Type B pancreatic cell (in vitro differentiated cells): Measurements from ENCODE around the gene MRPL44. TPM values are rescaled to one million over a fixed set of nuclear protein-coding genes. Genes with fewer than 3 reads are reported as not detected.
A peak's percentile ranks its signal among the peaks of the same experiment; 100 is the strongest.
"Not testable (repeated sequence)": the region's sequence is repeated elsewhere in the genome, so short reads cannot be mapped to it uniquely, and the experiment has no call there.

Source experiments
- DNase-seq: peaks from one replicate; pipeline ENCODE4 v3.0.0; 2021; ENCODE audit warnings: mixed read lengths; ENCODE audit not compliant: unreplicated experiment; ENCODE audit errors: extremely low spot score
- H3K27ac Mint-ChIP-seq: 2 replicates; pipeline ENCODE4 v1.8.0; 2021; ENCODE audit warnings: mild to moderate bottlenecking, mixed read lengths
- H3K27me3 Mint-ChIP-seq: 2 replicates; pipeline ENCODE4 v1.8.0; 2021; ENCODE audit warnings: mixed read lengths
- H3K36me3 Mint-ChIP-seq: 2 replicates; pipeline ENCODE4 v1.8.0; 2021; ENCODE audit warnings: mixed read lengths
- H3K4me1 Mint-ChIP-seq: one replicate; pipeline ENCODE4 v1.8.0; 2021; ENCODE audit warnings: mixed read lengths; ENCODE audit not compliant: unreplicated experiment
- H3K4me3 Mint-ChIP-seq: 2 replicates; pipeline ENCODE4 v1.8.0; 2021; ENCODE audit warnings: mild to moderate bottlenecking, mixed read lengths
- H3K9me3 Mint-ChIP-seq: 2 replicates; pipeline ENCODE4 v1.8.0; 2021; ENCODE audit warnings: mixed read lengths
- CTCF ChIP-seq: fragments of 200-600 bp; sonication (generic); conservative IDR thresholded peaks from 2 replicates; pipeline ENCODE4 v1.5.0; 2021; ENCODE audit warnings: antibody characterized with exemption, mild to moderate bottlenecking
- total RNA-seq: library from RNA; stranded (reverse); gene quantifications from 2 replicates; pipeline ENCODE4 v1.2.1, GENCODE V29; 2021; ENCODE audit warnings: low replicate concordance

Gene MRPL44
- total RNA-seq, 1 donor from 2014 or later = 29.2 TPM

GRCh38 chr2:223932816-223933800, 24.2 kb upstream of the MRPL44 start:
- H3K27me3 Mint-ChIP-seq = no peaks in the 10 kb centered on the region
- no peak overlapping the region for H3K27ac Mint-ChIP-seq
- no peaks in the 10 kb centered on the region for H3K9me3 Mint-ChIP-seq
- no peak for TF ChIP-seq CTCF
- H3K36me3 Mint-ChIP-seq = no peaks in the 10 kb centered on the region
- DNase-seq = no peak
- no peak overlapping the region for H3K4me3 Mint-ChIP-seq
- peaks cover 36% of the 10 kb centered on the region for H3K4me1 Mint-ChIP-seq

- no peak for TF ChIP-seq CTCF
- H3K4me1 Mint-ChIP-seq = peaks cover 32% of the 10 kb centered on the region
- H3K27ac Mint-ChIP-seq = no peak overlapping the region
- DNase-seq = no peak
- no peaks in the 10 kb centered on the region for H3K27me3 Mint-ChIP-seq
- no peaks in the 10 kb centered on the region for H3K36me3 Mint-ChIP-seq
- no peaks in the 10 kb centered on the region for H3K9me3 Mint-ChIP-seq
- no peak overlapping the region for H3K4me3 Mint-ChIP-seq
Measured at GRCh38 chr2:223934870-223935269, 22.4 kb upstream of the MRPL44 start.

GRCh38 chr2:223935459-223936125, 21.7 kb upstream of the MRPL44 start:
- TF ChIP-seq CTCF = no peak
- Mint-ChIP-seq H3K27me3 (no peaks in the 10 kb centered on the region), H3K4me3 (no peak overlapping the region), H3K4me1 (peaks cover 30% of the 10 kb centered on the region), H3K9me3 (no peaks in the 10 kb centered on the region), H3K27ac (peak overlapping the region; percentile 7), H3K36me3 (no peaks in the 10 kb centered on the region)
- no peak for DNase-seq

- Mint-ChIP-seq H3K4me3 (no peak overlapping the region), H3K9me3 (peaks cover 4% of the 10 kb centered on the region), H3K4me1 (peaks cover 34% of the 10 kb centered on the region), H3K27ac (no peak overlapping the region), H3K27me3 (no peaks in the 10 kb centered on the region), H3K36me3 (peaks cover 5% of the 10 kb centered on the region)
- no peak for DNase-seq
- TF ChIP-seq CTCF = no peak
Measured at GRCh38 chr2:223936862-223937326, 20.4 kb upstream of the MRPL44 start.

- Mint-ChIP-seq H3K27me3 (no peaks in the 10 kb centered on the region), H3K9me3 (peaks cover 4% of the 10 kb centered on the region), H3K36me3 (peaks cover 5% of the 10 kb centered on the region), H3K4me1 (peaks cover 33% of the 10 kb centered on the region), H3K4me3 (no peak overlapping the region), H3K27ac (no peak overlapping the region)
- DNase-seq = no peak
- no peak for TF ChIP-seq CTCF
Measured at GRCh38 chr2:223937535-223937934, 19.7 kb upstream of the MRPL44 start.

GRCh38 chr2:223939438-223939837, 17.8 kb upstream of the MRPL44 start:
- H3K4me3 Mint-ChIP-seq, H3K36me3 Mint-ChIP-seq, H3K9me3 Mint-ChIP-seq, H3K27ac Mint-ChIP-seq, DNase-seq, H3K27me3 Mint-ChIP-seq: not testable (repeated sequence)
- H3K4me1 Mint-ChIP-seq = peaks cover 33% of the 10 kb centered on the region
